ENCODE measurements around the gene WDR64. TPM values are rescaled to one million over a fixed set of nuclear protein-coding genes. Genes with fewer than 3 reads are reported as not detected.
A peak's percentile ranks its signal among the peaks of the same experiment; 100 is the strongest.

WDR64 gene
- total and polyA plus RNA-seq, 2 of the 4 experiments (the other 2 are of a cell fraction), result not detected

- peaks cover 5 to 7% of the 10 kb centered on the region in 2 experiments; a peak in 3 of 4 replicates for H3K79me1 ChIP-seq (ENCODE audit: low read depth in 1 of 2, low read length in 2 of 2)
- peak within 1 kb of the TSS; percentile 98 for H3K4ac ChIP-seq (ENCODE audit: low read depth, low read length)
- H3K27me3 ChIP-seq (ENCODE audit: control insufficient read depth, insufficient read depth, low read length), result no peaks in the 10 kb centered on the region
- peak within 1 kb of the TSS; percentile 80 for H3K4me3 ChIP-seq (ENCODE audit: insufficient read depth, low read depth, low read length)
- H4K20me1 ChIP-seq (ENCODE audit: insufficient read depth, low read length), result no peaks in the 10 kb centered on the region
- H2BK15ac ChIP-seq (ENCODE audit: low read depth, low read length), result peak within 1 kb of the TSS; percentile 52; the same call in 2 of the 3 replicates
- H2AK5ac ChIP-seq (ENCODE audit: low read depth, low read length), result peak within 1 kb of the TSS; percentile 29; the same call in 1 of the 2 replicates
- peak; percentile 95 for ATAC-seq (ENCODE audit: low read depth)
- peak within 1 kb of the TSS; percentile 96 for H3K56ac ChIP-seq (ENCODE audit: extremely low read depth, insufficient read depth, low read length)
- CTCF ChIA-PET, result interaction anchor here (0.6 to 1.0 kb wide), 3 partner anchors 26 to 237 kb away, joined by 3 to 4 read pairs (median 3); no protein-coding TSS in a partner anchor
- no peaks in the 10 kb centered on the region; the same call in 1 of the 2 replicates for H3K36me3 ChIP-seq (ENCODE audit: control insufficient read depth, insufficient read depth, low read length)
- H3K27ac ChIP-seq (ENCODE audit: insufficient read depth, low read length), result peak within 1 kb of the TSS; percentile 97
- 0% methylated on average over 22 of the region's 68 CpGs; no CpG with 5 or more reads in 1 of the 2 experiments for WGBS, 2 experiments (ENCODE audit: extremely low coverage in 2 of 2, insufficient read length in 1 of 2)
- H3K9ac ChIP-seq (ENCODE audit: low read depth, low read length), result peak within 1 kb of the TSS; percentile 95
- no TSS peak for BruUV-seq (replicated peaks)
- peak within 1 kb of the TSS; percentile 74 to 98 for H4K8ac ChIP-seq (ENCODE audit: low read depth in 2 of 2, low read length in 2 of 2)
- peak within 1 kb of the TSS; percentile 97 for H3K4me2 ChIP-seq (ENCODE audit: low read depth, low read length)
- H2BK20ac ChIP-seq (ENCODE audit: low read depth, low read length), result peak within 1 kb of the TSS; percentile 88
- H3K9me3 ChIP-seq (ENCODE audit: control insufficient read depth, insufficient read depth, low read length), result no peaks in the 10 kb centered on the region
- H3K18ac ChIP-seq (ENCODE audit: low read depth, low read length), result peak within 1 kb of the TSS; percentile 99
- dilution Hi-C loops (cut with HindIII; ENCODE audit: low sequenced_read_pairs, unreplicated experiment), result no loop called here
- peak within 1 kb of the TSS; percentile 100 for H2AFZ ChIP-seq (replicated peaks; ENCODE audit: low read length, poor library complexity)
- H2AK9ac ChIP-seq (replicated peaks; ENCODE audit: low read depth, low read length, poor library complexity), result peak within 1 kb of the TSS; percentile 97
- H3K4me1 ChIP-seq (ENCODE audit: control insufficient read depth, insufficient read depth, low read length), result no peaks in the 10 kb centered on the region
- DNase-seq, result peak; percentile 92
- peak within 1 kb of the TSS; percentile 99 for H2BK120ac ChIP-seq (ENCODE audit: low read depth, low read length)
- peak within 1 kb of the TSS; percentile 98 for H2BK5ac ChIP-seq (ENCODE audit: low read depth, low read length, poor library complexity, severe bottlenecking)
- H3K23ac ChIP-seq (ENCODE audit: low read depth, low read length), result peak within 1 kb of the TSS; percentile 88
- H4K5ac ChIP-seq (ENCODE audit: low read depth, low read length), result peak within 1 kb of the TSS; percentile 98
- H4K91ac ChIP-seq (ENCODE audit: insufficient read depth, low read depth, low read length), result peak within 1 kb of the TSS; percentile 98
- POLR2A ChIA-PET (ENCODE audit: unreplicated experiment), result no interaction called here
- intact Hi-C loops (cut with micrococcal nuclease), result no loop called here
- in situ Hi-C loops (cut with MboI; ENCODE audit: low sequenced_read_pairs), result no loop called here
- H3K14ac ChIP-seq (replicated peaks; ENCODE audit: low read depth, low read length), result peak within 1 kb of the TSS; percentile 97
- no peaks in the 10 kb centered on the region; the same call in 1 of the 2 replicates for H3K9me1 ChIP-seq (ENCODE audit: insufficient read depth, low read length)
- TF ChIP-seq USF2 (IDR thresholded peaks at IDR 0.05; ENCODE audit: low read depth, low read length), result no peak
- no peak for TF ChIP-seq RCOR1 (IDR thresholded peaks at IDR 0.05; ENCODE audit: insufficient replicate concordance, low read length)
- no peak for TF ChIP-seq BHLHE40 (IDR thresholded peaks at IDR 0.05; ENCODE audit: low read depth, low read length)
- peak; percentile 99 for TF ChIP-seq MXI1 (IDR thresholded peaks at IDR 0.05; ENCODE audit: borderline replicate concordance, low read depth, low read length)
- TF ChIP-seq CHD1 (IDR thresholded peaks at IDR 0.05; ENCODE audit: low read depth, low read length), result no peak
- peak; percentile 33 for TF ChIP-seq SMC3 (IDR thresholded peaks at IDR 0.05; ENCODE audit: low read depth, low read length)
- peak; percentile 70; the same call in 1 of the 2 replicates for TF ChIP-seq MAZ (IDR thresholded peaks at IDR 0.05; ENCODE audit: borderline replicate concordance, low read depth, low read length)
- TF ChIP-seq CEBPB (IDR thresholded peaks at IDR 0.05; ENCODE audit: low read depth, low read length), result peak; percentile 78
- TF ChIP-seq ELK1 (IDR thresholded peaks at IDR 0.05; ENCODE audit: borderline replicate concordance, low read depth, low read length), result no peak
- no peak for TF ChIP-seq NFE2L2 (IDR thresholded peaks at IDR 0.05; ENCODE audit: low read depth, low read length)
- TF ChIP-seq MAFK (IDR thresholded peaks at IDR 0.05; ENCODE audit: low read depth, low read length), result no peak
- peak; percentile 33; the same call in 1 of the 2 replicates for TF ChIP-seq RAD21 (IDR thresholded peaks at IDR 0.05; ENCODE audit: low read length)
Observed at GRCh38 chr1:241847796-241848685, 196.0 kb downstream of the WDR64 start, which contains the start of gene EXO1. TSS of gene EXO1 (plus strand) at chr1:241848204. CDS start at chr1:241850426, 2,222 bp downstream.
